HG03135 (cell line): ENCODE results near the gene SCLT1.
"Not testable (repeated sequence)": the region's sequence is repeated elsewhere in the genome, so short reads cannot be mapped to it uniquely, and the experiment has no call there.

ENCODE experiments used
- ATAC-seq: cut with Tn5 transposase; IDR thresholded peaks from one replicate; pipeline ENCODE4 v1.9.1; 2021; ENCODE audit warnings: mild to moderate bottlenecking, moderate library complexity; ENCODE audit not compliant: unreplicated experiment

SCLT1 gene

GRCh38 chr4:129093191-129093920 lies at the start of gene SCLT1:
SCLT1 (minus strand) TSS chr4:129093539; CDS start chr4:129093103, 436 bp downstream.
- ATAC-seq = peak; percentile 94

- ATAC-seq = no peak
Measured at GRCh38 chr4:129140521-129140920, 47.2 kb upstream of the SCLT1 start.

DNA sequence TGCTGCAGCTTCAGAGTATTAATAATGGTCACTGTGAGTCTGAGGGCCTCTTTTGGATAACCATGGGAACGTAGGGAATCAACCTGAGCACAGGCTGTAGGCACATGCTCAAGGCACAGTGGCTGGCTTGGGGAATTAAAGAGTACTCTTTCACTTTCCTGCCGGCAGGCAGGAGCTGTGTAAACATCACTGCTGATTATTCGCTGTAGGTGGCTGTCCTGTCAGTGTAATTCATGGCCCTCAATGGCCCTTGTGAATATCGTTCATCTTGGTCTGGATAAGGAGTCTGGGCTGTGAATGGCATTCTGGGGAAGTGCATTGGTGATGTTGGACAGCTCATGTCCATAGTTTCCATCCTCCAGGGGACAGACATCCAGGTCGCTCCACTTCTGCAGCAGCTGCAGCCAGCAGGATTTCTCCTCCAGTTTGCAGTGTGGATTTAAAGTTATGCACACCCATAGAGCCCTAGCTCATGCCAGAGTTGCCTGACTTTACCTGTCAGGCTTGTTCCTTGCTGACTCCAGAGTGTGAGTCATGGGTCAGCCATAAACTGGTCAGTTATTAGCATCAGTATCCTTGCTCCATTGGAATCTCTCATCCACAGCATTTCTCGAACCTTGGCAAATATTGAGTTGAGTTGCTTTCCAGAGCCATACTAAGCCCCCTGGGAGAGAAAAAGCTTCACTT lies 45.6 kb upstream of the SCLT1 start:
- ATAC-seq = no peak

DNA sequence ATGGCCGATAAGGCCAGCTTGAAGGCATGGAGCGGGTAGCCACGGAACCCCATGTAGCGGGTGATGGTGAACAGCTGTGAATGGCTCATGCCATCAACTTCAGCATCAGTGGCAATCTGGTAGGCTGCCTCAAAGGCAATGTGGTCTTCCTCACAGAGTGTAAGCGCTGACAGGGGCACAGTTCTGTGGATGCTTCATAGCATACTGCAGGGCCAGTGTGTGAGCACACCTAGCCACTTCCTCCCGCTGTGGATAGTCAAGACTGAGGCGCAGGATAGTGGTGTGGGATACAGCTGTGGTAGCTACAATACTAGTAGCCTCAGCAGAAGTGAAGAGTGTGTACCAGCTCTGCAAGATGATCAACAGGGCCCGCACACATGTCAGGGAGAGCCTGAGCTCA lies 43.1 kb upstream of the SCLT1 start:
- ATAC-seq = no peak

DNA sequence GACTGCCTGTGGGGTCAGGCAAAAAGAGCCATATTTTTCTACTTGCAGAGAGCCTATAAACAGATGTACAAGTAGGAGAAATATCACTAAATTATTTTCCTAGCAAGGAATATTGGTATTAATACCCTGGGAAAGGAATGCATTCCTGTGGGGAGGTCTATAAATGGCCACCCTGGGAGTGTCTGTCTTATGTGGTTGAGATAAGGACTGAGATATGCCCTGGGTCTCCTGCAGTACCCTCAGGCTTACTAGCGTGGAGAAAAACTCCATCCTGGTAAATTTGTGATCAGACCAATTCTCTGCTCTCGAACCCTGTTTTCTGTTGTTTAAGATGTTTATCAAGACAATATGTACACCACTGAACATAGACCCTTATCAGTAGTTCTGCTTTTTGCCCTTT lies 38.0 kb upstream of the SCLT1 start:
- ATAC-seq = no peak

GRCh38 chr4:129129143-129129542 lies 35.8 kb upstream of the SCLT1 start:
- no peak for ATAC-seq

- ATAC-seq = not testable (repeated sequence)
Measured at GRCh38 chr4:129126614-129127013, 33.3 kb upstream of the SCLT1 start.

- no peak for ATAC-seq
Measured at GRCh38 chr4:129117705-129118104, 24.4 kb upstream of the SCLT1 start.

DNA sequence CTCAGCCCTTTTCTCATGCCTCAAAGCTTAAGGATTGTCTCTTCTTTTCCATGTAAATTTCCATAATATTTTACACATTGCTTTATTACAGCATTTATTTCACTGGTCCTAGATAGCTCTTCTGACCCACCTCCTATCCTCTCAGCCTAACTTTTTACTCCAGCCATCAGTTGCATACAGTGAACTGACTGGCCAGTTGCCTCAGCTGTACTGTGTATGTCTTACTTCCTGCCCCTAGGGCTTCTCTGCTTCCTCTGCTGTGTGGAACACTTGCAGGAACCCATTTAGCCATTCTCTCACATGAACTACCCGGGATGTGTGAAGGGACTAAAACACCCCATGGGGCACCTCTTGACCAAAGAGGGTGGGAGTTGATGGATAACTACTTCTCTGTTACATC lies 20.6 kb upstream of the SCLT1 start:
- no peak for ATAC-seq

DNA sequence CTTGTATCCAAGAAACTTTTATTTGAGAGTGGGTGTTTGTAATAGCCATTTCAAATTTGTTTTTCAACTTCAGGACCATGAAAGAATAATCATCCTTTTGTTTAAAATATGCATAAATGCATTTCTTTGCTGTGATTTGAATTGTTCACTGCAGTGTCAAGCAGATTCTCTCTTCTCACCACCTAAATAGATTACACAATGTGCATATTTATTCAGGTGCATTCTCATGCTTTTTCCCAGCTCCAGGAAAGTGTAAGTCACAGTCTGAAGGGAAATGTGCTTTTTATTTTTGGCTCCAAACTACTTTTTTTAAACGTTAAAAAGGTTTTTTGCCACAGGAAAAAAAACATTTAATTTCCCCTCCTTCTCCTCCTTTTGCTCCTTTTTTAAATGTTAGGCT lies 20.1 kb upstream of the SCLT1 start:
- ATAC-seq = no peak

DNA sequence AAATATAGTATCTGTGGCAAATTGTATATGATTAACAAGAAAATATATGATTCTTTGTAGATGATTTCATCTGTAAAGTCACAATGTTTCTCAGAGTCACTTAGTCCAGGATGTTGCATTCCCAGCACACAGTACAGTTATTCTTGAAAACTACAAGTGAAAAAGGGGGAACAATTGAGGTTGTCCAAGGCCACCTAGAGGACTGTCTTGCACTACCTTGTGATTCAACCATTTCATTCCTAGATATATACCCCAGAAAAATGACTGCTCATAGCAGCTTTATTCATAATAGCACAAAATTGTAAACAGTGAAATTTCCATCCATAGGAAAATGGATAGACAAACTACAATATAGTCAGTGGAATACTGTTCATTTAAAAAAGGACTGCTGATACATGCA lies 18.6 kb upstream of the SCLT1 start:
- no peak for ATAC-seq

- ATAC-seq = no peak
Measured at GRCh38 chr4:129110931-129111330, 17.6 kb upstream of the SCLT1 start.

- ATAC-seq = no peak
Measured at GRCh38 chr4:129109965-129110824, 16.9 kb upstream of the SCLT1 start.

GRCh38 chr4:129098531-129099001 lies 5.2 kb upstream of the SCLT1 start:
- no peak for ATAC-seq

DNA sequence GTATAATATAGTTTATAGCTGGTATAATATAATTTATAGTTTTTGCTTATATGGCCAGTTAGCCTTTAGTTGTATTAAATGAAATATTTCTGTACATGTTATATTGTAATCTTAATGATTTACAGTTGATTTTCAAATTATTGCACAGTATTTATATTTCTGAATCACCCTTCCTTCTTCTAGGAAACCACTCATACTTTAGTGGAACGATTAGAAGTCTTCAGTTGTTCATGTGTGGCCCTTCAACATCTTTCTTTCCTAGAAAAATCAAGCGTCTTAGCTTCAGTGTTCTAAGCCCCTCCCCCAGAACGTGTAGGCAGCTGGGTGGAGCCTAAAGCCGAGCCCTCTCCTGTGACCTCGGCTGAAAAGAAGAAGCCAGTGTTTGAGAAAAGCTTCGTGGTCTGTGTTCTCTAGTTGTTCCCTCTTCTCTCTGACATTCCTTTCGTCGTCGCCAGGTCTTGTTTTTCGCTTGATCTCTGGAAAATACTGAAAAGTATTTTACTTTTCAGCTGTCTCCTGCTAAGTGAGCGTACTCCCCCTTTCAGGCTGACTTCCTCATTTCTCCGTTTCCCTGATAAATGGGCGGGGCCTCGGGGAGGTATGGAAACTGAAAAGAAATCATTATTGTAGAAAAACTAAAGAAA lies 2.6 kb upstream of the SCLT1 start, which contains the start of gene C4orf33:
TSS of gene C4orf33 (plus strand) at position 342 of the 644 bp plus-strand sequence. CDS start 6,459 bp downstream, outside the sequence.
- peak; percentile 44 for ATAC-seq

DNA sequence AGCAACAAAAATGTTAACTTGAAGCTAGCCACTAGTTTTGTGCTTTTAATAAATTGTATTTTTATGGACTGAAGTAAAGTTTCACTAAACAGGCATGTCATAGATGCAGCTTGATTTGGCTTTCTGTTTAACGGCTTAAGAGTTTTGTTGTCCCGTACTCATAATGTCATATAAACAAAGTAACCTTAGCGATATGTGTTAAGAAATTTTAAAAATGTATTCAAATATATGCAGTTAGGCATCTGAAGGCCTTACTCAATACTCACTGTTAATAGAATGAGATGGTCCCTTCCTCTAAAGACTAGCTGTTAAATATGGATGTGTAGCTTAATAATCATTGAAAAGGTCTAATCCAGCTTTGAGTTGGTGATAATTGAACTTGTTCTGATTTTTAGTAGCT lies 1.0 kb upstream of the SCLT1 start:
- no peak for ATAC-seq

DNA sequence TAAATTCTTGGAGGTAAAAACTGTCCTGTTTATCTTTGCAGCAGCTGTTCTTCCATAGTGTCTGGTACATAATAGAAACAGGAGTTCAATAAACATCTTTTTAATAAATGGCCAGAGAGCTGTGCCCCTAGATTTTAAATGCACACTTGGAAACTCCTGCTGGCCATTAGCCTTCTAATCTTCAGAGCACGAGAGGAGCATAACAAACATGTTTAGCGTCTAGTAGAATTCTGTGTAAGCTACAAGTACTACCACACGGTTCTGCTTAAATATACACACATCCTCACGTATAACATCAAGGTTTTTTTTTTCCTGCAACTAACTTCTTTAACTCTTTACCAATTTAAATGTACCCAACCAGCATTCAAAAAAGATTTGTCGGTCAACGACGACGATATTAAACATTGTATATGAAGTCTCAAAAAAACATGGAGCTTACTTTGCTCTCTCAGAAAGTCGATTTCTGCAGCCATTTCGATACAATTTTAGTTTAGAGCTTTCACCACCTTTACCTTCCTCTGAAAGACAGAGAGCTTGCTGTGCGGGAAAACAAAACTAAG lies 628 bp downstream of the SCLT1 start:
- ATAC-seq = no peak

DNA sequence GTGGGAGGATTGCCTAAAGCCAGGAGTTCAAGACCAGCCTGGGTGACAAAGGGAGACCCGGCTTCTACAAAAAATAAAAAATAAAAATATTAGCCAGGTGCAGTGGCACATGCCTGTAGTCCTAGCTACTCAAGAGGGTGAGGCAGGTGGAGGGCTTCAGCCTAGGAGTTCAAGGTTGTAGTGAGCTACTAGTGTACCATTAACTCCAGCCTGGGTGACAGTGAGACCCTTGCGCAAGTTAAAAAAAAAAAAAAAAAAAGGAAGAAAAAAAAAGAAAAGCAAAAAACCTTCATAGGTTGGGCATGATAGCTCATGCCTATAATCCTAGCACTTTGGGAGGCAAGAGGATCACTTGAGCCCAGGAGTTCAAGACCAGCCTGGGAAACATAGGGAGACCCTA lies 5.8 kb downstream of the SCLT1 start:
- no peak for ATAC-seq

DNA sequence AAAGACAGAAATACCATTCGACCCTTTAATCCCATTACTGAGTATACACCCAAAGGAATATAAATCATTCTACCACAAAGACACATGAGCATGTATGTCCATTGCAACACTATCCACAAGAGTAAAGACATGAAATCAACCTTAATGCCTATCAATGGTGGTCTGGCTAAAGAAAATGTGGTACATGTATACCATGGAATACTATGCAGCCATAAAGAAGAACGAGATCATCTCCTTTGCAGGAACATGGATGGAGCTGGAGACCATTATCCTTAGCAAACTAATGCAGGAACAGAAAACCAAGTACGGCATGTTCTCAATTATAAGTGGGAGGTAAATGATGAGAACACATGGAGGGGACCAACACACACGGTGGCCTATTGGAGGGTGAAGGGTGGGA lies 7.9 kb downstream of the SCLT1 start:
- no peak for ATAC-seq

- ATAC-seq = no peak
Measured at GRCh38 chr4:129082302-129082701, 11.0 kb downstream of the SCLT1 start.

DNA sequence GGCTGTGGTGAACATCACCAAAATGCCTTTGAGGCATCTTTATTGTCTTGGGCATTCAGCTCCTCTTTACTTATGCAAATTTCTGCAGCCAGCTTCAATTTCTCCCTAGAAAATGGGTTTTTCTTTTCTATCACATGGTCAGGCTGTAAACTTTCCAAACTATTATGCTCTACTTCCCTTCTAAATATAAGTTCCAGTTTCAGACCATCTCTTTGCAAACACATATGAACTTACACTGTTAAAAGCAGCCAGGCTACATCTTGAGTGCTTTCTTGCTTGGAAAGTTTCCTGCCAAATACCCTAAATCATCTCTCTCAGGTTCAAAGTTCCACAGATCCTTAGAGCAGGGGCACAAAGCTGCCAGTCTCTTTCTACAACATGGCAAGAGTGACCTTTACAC lies 13.2 kb downstream of the SCLT1 start:
- no peak for ATAC-seq
